ENCODE data around the gene CCDC15.
A peak's percentile ranks its signal among the peaks of the same experiment; 100 is the strongest.
"Not testable (repeated sequence)": the region's sequence is repeated elsewhere in the genome, so short reads cannot be mapped to it uniquely, and the experiment has no call there.

CCDC15 gene

DNA sequence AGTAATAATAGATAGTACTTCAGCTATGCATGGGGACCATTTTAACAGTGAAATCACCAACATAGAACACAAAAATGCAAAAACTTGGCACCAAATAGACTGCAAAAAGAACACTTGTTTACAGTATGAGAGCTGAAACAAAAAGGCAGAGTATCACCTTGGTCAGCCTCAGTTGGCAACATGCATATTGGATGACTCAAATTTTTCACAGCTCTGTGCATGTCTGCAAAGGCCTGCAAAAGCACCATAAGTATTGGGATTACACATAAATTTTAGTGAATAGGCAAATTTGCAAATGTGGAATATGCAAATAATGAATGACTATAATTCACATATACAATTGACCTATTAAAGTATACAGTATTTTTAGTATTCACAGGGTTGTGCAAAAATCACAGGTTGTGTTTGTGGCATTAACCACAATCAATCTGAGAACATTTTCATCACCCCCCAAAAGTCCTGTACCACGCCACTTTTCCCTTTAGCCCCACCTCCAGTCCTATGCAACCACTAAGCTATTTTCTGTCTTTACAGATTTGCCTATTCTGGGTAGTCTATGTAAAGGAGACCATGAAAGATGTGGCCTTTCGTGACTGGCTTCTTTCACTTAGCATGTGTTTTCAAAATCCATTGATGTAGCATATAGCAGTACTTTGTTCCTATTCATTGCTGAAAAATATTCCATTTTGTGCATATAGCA is 47.2 kb downstream of the CCDC15 start:
- DNase-seq, result no peak

DNA sequence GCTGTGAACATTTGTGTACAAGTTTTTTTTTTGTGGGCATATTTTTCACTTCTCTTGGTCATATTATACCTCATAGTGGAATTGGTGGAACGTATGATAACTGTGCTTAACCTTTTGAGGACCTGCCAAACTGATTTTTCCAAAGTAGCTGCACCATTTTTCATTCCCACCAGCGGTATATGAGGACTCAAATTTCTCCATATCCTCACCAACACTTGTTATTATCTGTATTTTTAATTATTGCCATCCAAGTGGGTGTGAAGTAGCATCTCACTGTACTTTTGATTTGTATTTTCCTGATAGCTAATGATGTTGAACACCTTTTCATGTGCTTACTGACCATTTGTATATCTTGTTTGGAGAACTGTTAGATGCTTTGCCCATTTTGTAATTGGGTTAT is 47.8 kb downstream of the CCDC15 start:
- no peak for DNase-seq

DNA sequence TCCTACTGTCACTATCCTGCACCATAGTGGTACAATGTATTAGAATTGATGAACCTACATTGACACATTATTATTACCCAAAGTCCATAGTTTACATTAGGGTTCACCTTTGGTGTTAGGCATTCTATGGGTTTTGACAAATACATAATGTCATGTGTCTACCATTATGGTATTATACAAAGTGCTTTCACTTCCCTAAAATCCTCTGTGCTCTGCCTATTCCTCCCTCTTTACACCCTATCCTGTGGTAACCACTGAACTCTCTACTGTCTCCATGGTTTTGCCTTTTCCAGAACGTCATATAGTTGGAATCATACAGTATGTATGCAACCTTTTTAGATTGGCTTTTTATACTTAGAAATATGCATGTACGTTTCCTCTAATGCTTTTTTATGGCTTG is 51.5 kb downstream of the CCDC15 start:
- DNase-seq, result no peak

DNA sequence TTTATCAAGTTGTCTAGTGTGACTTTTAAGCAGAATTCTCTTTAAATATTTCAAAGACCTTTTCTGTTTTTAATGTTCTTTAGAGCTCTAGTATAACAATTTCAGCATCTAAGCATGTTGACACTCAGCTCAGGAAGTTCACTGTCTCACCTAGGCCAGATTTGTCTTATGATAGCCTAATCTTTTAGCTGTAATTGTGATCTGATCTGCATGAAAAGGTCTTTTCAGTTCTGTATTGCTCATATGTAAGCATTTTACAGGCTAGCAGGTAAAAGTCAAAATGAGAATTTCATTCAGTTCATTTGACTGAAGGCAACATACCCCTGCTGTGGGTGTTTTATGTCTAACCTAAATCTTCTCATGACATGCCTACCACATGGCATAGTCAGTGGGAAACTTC is 62.4 kb downstream of the CCDC15 start:
- DNase-seq, result no peak

DNA sequence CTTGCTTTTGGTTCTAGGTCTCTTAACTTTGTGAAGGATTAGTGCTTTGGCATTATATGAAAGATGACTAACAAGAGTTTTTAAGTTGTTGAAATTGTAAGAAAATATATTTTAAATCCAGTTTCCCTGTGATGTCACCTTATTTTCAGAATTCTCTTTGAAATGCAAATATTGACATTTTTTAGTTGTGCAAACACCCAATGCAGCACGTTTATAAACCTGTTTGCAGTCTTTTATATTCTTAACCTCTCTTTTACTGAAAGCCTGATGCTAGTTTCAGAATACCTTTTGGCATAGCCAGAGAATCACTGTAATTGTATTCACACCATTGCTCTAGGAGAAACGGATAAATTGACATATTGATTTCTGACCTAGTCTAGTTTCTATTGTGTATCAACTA is 66.3 kb downstream of the CCDC15 start:
- no peak for DNase-seq

DNA sequence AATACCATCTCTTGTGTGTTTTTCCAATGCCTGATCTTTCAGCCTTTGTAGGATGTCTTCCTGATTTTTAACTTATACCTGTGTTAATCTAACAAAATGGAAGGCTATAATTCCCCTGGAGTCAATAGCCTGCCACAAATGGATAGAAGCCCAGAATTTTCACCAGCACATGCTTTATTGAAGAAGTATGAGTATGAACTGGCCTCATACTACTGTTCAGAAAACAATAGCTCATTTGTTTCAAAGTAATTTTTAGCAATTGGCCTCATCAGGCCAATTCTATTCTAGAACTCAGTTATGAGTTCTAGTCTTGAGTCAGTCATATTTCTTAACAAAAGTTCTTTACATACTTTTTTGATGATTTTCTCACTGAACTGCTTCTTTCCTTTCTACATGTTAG is 68.5 kb downstream of the CCDC15 start:
- DNase-seq, result no peak

DNA sequence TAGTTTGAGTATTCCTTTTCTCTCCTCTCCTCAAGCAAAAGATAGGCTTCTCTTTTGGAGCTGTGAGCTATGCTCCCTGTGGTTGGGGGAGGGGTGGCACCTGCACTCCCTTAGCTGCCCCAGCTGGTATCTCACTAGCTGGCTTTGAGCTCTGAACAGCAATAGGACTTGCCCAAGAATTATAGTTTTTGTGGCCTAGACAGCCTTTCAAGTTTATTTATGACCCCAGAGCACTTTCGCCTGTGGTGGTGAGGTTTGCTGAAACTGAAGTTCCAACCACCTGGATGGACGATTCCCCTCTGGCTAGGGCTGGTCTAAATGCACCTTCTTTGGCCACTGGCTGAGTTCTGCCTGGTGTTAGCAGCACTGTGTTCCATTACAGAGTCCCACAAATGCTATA is 72.0 kb downstream of the CCDC15 start:
- no peak for DNase-seq

DNA sequence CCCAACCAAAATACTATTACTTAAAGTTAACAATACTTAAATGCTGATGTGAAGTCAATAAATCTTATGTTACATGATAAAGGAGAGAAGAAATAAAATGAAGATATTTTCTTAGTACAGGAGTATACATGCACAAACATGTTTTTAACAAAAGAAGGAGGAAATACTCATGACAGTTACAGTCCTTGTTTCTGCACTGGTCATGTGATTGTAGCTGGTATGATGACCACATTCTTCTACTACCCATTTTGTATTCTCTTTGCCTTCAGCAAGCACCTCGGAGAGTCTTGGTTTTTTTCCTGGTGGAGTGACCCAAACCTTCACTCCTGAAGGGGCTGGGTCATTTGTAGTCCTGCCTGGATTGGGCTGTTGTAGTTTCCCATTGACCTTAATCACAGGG is 75.4 kb downstream of the CCDC15 start:
- not testable (repeated sequence) for DNase-seq

DNA sequence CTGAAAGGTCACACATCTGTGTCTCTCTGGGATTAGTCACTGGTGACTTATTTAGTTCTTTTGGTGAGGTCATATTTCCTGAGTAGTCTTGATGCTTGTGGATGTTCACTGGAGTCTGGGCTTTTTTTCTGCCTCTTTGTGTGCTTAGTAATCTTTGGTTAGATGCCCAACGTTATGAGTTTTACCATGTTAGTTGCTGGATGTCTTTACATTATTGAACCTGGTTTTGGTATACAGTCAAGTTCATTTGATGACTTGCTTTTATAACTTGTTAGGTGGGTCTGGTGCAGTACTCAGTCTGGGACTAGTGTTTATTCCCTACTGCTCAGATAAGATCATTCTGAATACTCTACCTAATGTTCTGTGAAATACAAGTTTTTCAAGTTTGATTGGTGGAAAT is 82.9 kb downstream of the CCDC15 start:
- no peak for DNase-seq

DNA sequence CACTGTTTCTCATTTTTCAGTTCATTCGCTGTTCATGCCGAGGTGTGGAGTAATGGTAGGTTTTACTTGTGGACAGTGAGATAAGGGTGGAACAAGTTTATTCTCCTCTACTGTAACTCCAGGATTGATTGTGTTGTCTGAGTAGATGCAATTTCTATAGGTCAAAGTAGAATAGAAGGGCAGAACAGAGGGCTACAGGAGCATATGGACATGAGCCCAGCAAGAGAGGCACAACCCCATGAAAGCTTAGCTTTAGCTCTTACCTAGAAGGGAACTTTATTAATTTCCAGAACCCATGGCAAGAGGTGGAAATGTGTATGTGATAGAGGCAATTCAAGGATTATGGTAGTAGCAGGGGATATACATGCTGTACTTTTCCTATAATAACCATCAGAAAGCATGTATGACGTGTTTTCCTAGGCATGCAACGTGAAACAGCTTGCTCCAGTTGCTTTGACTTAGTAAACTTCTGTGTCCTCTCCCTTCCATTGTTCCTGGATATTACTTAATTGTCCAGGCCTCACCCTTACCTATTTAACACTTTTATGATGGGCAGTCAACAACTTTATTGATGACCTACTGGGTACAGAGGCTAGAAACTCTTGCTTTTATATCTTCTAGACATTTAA is 95.3 kb downstream of the CCDC15 start:
- DNase-seq, result no peak

DNA sequence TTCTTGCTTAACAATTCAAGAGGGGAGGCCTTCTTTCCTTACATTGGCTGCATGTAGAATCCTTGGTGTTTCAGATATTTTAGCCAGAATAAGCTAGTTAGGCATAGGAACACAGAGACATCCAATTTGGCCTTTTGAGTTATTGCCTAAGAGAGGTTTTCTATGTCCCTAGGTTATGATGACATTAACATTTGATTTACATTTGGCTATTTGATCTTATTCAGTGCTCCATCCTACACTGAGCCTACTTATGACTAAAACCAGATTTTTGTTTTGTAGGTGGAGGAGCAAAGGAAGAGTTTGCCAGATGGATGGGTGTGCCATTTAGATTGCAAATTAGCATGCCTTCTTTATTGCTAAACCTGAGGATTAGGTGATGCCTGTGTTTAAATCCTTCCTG is 98.0 kb downstream of the CCDC15 start:
- DNase-seq, result no peak

DNA sequence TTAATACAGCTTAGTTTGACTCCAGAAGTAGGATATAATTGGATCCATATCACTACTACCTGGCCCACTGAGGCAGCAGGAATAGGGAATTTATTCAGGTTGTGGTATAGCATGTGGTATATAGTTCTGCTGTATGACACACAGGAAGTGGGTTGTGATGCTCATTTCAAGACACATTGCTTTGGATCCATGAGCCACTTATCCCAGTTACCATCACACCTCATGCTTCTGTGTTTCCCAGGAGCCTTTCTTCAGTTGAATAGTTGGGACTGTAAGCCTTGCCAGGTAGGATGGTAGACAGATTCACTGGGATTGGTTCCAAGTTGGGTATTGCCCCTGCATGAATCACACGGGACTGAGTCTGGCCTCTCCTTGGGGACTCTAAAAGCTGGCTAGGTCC is 99.2 kb downstream of the CCDC15 start:
- no peak for DNase-seq

DNA sequence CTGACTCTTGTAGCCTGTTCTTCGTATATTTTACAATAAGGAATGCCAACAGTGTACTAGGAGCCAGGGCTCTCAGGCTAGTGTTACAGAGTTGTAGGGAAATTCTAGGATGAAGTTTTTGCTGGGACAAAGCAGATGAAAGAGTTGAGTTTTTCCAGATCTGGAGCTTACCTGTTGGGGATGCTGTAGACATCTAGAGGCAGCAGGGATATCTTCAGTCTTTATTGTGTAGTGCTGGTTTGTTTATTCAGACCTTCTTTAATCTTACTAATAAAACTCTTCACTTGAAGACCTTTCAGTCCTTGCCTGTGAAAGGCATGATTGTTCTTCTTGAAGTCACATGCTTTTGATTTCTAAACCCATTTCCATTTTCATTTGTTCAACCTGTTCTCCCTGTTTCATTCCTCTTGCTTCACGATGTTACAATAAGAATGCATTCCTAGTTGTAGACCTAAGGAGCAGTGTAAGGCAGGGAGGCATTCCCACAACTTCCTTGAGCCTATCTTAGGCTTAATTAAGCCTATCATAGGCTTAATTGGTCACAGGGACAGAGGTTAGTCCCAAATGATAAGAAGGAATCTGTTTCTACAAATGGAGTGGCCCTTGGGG is 101.2 kb downstream of the CCDC15 start:
- DNase-seq, result no peak

DNA sequence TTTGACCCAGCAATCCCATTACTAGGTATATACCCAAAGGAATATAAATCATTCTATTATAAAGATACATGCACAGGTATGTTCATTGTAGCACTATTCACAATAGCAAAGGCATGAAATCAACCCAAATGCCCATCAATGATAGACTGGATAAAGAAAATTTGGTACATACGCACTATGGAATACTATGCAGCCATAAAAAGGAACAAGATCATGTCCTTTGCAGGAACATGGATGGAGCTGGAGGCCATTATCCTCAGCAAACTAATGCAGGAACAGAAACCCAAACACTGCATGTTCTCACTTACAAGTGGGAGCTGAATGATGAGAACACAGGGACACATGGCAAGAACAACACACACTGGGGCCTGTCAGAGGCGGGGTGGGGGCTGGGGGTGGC is 102.1 kb downstream of the CCDC15 start:
- not testable (repeated sequence) for DNase-seq

DNA sequence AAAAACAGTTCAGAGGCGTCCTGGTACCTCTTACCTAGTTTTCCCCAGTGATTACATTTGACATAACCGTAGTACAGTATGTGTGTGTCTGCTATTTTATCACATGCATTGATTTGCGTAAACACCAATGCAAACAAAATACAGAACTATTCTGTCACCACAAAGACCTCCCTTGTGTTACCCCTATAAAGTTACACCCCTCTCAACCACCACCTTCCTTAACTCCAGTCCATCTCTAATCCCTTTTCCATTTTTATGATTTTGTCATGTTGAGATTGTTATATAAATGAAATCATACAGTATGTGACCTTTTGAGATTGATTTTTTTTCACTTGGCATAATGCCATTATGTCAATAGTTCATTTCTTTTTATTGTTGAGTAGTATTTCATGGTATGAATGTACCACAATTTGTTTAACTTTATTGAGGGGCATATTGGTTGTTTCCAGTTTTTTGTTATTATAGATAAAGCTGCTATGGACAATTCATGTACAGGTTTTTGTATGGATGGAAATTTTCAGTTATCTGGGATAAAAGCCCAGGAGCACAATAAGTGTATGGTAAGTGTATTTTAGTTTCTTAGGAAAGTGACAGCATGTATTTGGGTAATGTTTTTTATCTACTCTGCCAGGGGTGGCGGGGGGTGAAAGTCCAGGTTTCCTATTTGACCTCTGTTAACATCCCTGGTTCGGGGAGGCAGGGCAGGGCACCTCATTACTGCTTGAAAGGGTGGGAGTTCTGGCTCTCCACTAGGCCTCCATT is 103.1 kb downstream of the CCDC15 start:
- DNase-seq, result no peak

DNA sequence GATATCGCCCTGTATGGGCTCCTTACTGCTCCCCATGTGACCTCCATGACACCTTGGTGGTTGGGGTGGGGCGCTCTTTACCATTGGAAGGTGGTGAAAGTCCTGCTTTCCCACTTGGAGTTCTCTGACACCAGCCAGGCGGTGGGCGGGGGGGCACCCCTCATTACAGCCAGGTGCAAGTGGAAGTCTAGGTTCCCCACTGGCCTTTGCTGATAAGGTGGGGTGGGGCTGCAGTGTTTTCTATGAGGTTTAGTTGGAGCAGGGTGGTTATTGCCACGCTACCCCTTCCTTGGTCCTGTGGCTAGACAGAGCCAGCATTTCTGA is 103.7 kb downstream of the CCDC15 start:
- DNase-seq, result no peak

DNA sequence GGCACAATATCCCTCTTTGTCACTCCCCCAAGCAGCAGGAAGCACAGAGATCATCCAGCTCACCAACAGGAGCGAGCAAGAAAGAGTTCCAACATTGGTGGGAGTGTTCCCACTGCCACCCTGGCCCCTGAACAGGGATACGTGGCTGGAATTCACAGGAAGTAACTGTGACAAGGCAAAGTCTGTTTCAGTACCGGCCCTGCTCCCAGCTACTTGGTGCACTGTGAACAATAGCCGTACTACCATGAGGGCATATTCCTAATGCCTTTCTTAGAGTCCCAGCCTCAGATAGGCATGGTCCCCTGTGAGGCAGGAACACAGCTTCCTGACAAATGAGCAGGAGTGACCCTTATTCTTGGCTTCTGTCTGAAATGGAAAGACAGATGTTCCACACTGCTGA is 107.3 kb downstream of the CCDC15 start:
- DNase-seq, result no peak

DNA sequence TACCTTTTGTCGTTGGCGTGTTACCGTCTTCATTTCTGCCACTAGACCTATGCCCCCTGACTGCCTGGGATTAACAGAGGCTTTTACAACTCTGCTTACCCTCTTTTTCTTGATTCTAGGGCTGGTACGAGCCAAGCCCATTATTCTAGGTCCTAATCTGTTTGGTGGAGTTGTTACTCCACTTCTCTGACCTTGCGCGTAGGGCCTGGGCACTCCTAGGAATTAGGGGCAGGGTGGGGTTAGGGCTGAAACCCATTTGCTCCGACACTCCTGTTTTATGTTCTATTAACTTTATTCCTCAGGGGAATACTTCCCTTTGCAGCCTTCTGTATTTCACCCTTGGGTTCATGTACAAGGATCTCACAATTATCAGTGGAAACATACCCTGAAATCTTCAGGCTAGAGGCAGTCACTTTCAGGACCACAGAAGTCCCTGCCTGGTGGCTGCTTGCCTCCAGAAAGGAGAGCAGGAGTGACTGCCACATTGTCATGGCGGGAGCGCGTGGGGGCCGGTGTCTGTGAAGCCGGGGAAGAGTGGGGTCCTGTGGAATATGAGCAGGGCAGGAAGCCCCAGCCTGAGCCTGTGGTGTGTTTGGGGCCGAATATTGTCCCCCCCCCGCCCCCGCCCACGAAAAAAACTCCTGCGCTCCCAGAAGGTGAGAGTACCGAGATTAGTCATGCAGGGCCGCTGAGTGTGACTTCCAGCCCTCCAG is 108.4 kb downstream of the CCDC15 start:
- DNase-seq, result no peak

DNA sequence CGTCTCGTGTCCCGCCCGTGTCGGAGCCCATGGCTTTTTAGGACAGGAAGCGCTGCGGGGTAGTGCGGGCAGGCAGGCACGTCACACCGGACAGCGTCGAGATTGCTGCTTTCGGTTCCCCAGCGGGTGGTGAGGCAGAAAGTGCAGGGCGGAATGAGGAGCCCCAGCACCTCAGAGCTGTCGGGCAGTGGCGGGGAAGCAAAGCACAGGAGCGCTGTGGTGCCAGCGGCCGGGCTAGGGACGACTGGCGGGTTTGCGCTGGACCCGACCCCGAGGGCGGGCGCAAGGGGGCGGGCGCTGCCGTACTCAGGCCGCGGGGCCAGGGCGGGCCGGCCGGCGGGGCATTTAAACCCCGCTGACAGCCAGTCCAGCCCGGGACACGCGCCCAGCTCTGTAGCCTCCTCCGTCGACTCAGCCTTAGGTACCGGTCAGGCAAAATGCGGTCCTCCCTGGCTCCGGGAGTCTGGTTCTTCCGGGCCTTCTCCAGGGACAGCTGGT is 109.0 kb downstream of the CCDC15 start, which contains the start of gene SLC37A2:
TSS of gene SLC37A2 (plus strand) at position 375 of the 498 bp plus-strand sequence. CDS start at position 438, 63 bp downstream.
- peak in 1 of 2 experiments; percentile 8 for DNase-seq

DNA sequence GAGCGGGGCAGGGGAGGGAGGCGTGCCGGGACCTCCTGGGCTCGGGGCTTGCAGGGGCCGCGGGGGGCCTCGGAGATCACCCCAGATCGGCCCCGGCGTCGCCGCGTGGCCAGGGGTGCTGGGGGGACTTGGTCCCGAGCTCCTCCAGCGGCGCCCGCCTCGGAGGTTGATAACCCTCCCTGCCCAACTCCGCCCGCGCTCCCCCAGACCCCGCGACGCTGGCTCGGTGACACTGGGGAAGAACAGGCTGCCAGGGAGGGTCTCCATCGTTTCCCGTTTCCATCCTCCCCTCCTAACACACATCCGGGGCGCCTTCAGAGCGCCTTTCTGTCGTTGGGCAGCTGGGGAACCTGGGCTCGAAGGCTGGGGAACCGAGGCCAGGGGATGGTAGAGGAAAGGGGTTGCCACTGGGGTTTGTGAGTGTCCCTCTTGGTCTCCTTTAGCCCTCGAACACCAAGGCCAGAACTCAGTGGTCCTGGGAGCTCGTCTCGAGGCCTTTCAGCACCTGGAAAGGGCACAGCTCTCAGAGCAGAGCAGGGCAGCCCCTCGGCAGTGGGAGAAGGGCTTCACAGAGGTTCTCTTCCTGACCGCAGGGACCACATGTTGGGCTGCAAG is 109.5 kb downstream of the CCDC15 start:
- DNase-seq, result no peak

DNA sequence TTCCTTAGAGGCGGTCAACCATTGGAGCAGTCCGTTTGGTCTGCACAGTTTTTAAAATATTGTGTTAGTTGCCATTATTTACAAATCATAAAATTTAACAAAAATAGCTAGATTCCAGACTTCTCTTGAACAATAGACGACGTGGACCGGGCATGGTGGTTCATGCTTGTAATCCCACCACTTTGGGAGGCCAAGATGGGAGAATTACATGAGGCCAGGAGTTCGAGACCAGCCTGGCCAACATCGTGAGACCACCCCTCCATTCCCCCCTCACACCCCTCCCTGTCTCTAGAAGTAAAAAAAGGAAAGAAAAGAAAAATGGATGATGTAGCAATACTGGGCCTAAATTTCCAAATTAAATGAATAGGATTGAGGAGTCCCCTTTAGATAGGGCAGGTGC is 110.1 kb downstream of the CCDC15 start:
- no peak for DNase-seq

DNA sequence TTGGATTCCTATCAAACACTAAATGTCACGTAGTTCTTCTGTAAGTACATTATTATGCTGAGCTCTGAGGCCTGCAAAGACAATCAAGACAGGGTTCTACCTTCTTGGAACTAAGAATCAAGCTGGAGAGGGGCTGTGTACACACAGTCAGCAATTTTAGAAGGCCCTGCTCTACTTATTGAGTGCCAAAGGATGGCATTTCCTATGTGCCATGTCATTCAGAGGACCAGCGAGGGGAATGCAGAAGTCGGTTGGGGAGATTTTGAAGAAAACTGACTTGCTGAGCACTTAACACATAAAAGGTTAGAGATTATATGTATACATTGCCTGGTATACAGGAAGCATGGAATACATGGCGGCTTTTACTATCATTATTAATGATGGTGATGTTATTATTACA is 114.4 kb downstream of the CCDC15 start:
- no peak for DNase-seq

DNA sequence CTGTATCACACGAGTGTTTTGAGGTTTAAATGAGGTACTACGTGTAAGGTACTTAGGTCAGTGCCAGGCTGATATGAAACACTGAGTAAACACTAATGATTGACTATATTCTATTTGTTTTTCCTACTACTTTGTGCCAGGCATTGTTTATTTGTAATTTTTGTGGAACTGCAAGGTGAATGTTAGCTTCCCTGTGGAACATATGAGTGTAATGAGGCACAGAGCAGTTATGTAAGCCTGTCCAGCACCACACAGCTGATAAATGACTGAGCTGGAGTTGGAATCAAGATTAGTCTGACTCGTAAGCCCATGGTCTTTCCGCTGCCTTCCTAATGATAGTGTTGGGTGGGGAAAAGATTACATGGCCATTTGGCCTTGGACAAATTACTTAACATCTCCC is 115.0 kb downstream of the CCDC15 start:
- DNase-seq, result no peak
